HepG2 (cell line): ENCODE data around the gene PDLIM7. TPM values are rescaled to one million over a fixed set of nuclear protein-coding genes. Genes with fewer than 3 reads are reported as not detected.

Experiments used
- DPF2 ChIP-seq: sonication (generic); formaldehyde crosslinking; IDR thresholded peaks from 2 replicates; pipeline ENCODE4 v1.4.0; 2020; ENCODE audit warnings: mild to moderate bottlenecking, low read depth, missing genetic modification reagents, borderline replicate concordance
- E2F2 ChIP-seq: sonication (generic); formaldehyde crosslinking; IDR thresholded peaks from 2 replicates; pipeline ENCODE4 v1.4.0; 2020; ENCODE audit warnings: missing genetic modification reagents, borderline replicate concordance
- FOSL1 ChIP-seq: sonication (generic); formaldehyde crosslinking; IDR thresholded peaks from 2 replicates; pipeline ENCODE4 v1.9.0; 2021; ENCODE audit warnings: missing genetic modification reagents, borderline replicate concordance
- KDM6A ChIP-seq: IDR thresholded peaks from 2 replicates; pipeline ENCODE4 v1.6.1; 2016; ENCODE audit warnings: low read depth
- NCOA2 ChIP-seq: sonication (generic); formaldehyde crosslinking; IDR thresholded peaks from 2 replicates; pipeline ENCODE4 v1.8.0; 2022; ENCODE audit warnings: inconsistent platforms
- NFKBIZ ChIP-seq: IDR thresholded peaks from 2 replicates; pipeline ENCODE4 v1.6.1; 2018; ENCODE audit warnings: missing genetic modification reagents, missing compliant biosample characterization
- NRL ChIP-seq: sonication (generic); formaldehyde crosslinking; IDR thresholded peaks from 2 replicates; pipeline ENCODE4 v1.5.0; 2020; ENCODE audit warnings: missing genetic modification reagents, mild to moderate bottlenecking, moderate library complexity, borderline replicate concordance
- TMF1 ChIP-seq: sonication (generic); formaldehyde crosslinking; IDR thresholded peaks from 2 replicates; pipeline ENCODE4 v1.8.1; 2022; ENCODE audit warnings: low read depth, missing genetic modification reagents
- ZEB1 ChIP-seq: IDR thresholded peaks from 2 replicates; pipeline ENCODE4 v1.6.1; 2012; ENCODE audit warnings: mild to moderate bottlenecking, low read depth, inconsistent platforms; ENCODE audit not compliant: insufficient replicate concordance
- ZFP90 ChIP-seq: sonication (generic); formaldehyde crosslinking; IDR thresholded peaks from 2 replicates; pipeline ENCODE4 v1.8.0; 2022; ENCODE audit warnings: missing genetic modification reagents, mild to moderate bottlenecking, inconsistent platforms, borderline replicate concordance
- ZNF142 ChIP-seq: sonication (generic); formaldehyde crosslinking; IDR thresholded peaks from 2 replicates; pipeline ENCODE4 v1.4.0; 2020; ENCODE audit warnings: missing genetic modification reagents
- ZNF251 ChIP-seq: sonication (generic); formaldehyde crosslinking; IDR thresholded peaks from 2 replicates; pipeline ENCODE4 v1.9.0; 2021; ENCODE audit warnings: mild to moderate bottlenecking, missing genetic modification reagents
- ZNF280D ChIP-seq: sonication (generic); formaldehyde crosslinking; IDR thresholded peaks from 2 replicates; pipeline ENCODE4 v1.5.1; 2020; ENCODE audit warnings: mild to moderate bottlenecking, missing genetic modification reagents
- ZNF337 ChIP-seq: sonication (generic); formaldehyde crosslinking; IDR thresholded peaks from 2 replicates; pipeline ENCODE4 v1.5.1; 2020; ENCODE audit warnings: missing genetic modification reagents, low read depth, mild to moderate bottlenecking, borderline replicate concordance
- ZNF550 ChIP-seq: sonication (generic); formaldehyde crosslinking; IDR thresholded peaks from 2 replicates; pipeline ENCODE4 v1.4.0; 2020; ENCODE audit warnings: mild to moderate bottlenecking, missing genetic modification reagents, borderline replicate concordance
- polyA plus RNA-seq, 8 experiments: library from polyadenylated mRNA; depleted of rRNA in 3 of 8; stranded (reverse) in 7 of 8; unstranded in 1 of 8; fragments of >200 nt; fragmentation: Illumina TruSeq in 4 of 8; extraction: Trizol in 4 of 8; gene quantifications; 2 replicates each; pipeline versions ENCODE4 v1.2.1 to v1.2.3, GENCODE V29; 2011 to 2016; ENCODE audit warnings: low read depth in 4 of 8, missing spikeins in 1 of 8, mixed read lengths in 1 of 8; ENCODE audit not compliant: insufficient read depth in 1 of 8
- total RNA-seq, 5 experiments: library from RNA; depleted of rRNA; stranded (reverse); fragments of >200 nt; fragmentation: Illumina TruSeq; extraction: Trizol; gene quantifications; 2 replicates each; pipeline ENCODE4 v1.2.3, GENCODE V29; 2016; ENCODE audit warnings: low read depth in 1 of 5
- TF ChIP-seq, protein P1 (sequence below), 2 experiments: sonication (generic) in 1 of 2; formaldehyde crosslinking in 1 of 2; IDR thresholded peaks; 2 replicates each; pipeline versions ENCODE4 v1.4.0 to v1.6.1; 2018 to 2020; ENCODE audit warnings: missing genetic modification reagents in 2 of 2, borderline replicate concordance in 1 of 2, low read depth in 1 of 2, mild to moderate bottlenecking in 1 of 2, missing biosample characterization in 1 of 2

Gene PDLIM7
- total and polyA plus RNA-seq, 2 of the 13 experiments (the other 11 are each of a cell fraction or from before 2014, with no cell fraction given), result 21.1 to 31.3 TPM

DNA sequence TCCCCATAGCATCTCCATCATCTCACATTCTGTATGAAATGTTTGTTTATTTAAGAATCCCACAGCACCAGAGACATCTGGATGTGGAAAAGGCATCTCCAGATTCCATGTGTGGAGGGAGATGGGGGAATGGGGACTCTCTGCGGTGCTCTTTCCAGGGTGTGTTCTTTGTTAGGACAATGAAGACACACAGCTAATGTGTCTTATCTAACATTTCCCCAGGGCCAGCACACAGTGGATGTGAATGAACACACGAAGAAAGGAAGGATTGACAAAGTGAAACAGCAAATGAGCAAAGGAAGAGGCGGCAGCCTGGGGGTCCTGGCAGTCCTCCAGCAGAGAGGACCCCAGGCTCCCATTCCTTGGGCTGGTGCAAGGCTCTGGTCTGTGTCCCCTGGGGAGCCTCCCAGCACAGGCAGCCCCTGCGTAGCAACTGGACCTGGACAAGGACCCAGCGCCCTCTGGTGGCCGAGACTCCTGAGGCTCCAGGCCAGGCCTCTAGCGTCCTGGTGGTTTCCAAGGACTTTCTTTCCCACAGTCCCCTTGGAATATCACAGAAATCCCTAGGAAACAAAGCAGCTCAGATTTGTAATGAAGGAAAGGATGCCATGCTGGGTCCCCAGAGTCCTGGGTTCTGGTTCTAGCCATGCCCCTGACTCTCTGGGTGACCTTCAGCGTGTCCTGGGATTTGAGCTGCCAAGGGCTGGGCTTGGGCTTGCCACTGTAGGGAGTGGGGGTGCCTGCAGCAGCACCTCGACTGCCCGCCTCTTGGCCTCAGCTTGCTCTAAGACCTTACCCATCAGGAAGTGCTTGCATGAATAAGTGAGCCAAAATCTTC, 3.5 kb upstream of the PDLIM7 start (continued):
- 0 out of 2 replicates have a peak, but pooled peaks have one; percentile 37 for TF ChIP-seq ZNF280D (CRISPR knock-in tag)
- no peak; the same call in 1 of the 2 replicates for TF ChIP-seq NRL (CRISPR knock-in tag)
- TF ChIP-seq, protein P1, sequence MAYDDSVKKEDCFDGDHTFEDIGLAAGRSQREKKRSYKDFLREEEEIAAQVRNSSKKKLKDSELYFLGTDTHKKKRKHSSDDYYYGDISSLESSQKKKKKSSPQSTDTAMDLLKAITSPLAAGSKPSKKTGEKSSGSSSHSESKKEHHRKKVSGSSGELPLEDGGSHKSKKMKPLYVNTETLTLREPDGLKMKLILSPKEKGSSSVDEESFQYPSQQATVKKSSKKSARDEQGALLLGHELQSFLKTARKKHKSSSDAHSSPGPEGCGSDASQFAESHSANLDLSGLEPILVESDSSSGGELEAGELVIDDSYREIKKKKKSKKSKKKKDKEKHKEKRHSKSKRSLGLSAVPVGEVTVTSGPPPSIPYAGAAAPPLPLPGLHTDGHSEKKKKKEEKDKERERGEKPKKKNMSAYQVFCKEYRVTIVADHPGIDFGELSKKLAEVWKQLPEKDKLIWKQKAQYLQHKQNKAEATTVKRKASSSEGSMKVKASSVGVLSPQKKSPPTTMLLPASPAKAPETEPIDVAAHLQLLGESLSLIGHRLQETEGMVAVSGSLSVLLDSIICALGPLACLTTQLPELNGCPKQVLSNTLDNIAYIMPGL (CRISPR knock-in tag; IDR thresholded peaks at IDR 0.05; ENCODE audit: borderline replicate concordance in 1 of 2, low read depth in 1 of 2), result peak; percentile 61 to 86
- TF ChIP-seq ZEB1, result no peak
- no peak for TF ChIP-seq ZFP90 (CRISPR knock-in tag)
- TF ChIP-seq NCOA2 (CRISPR knock-in tag), result no peak
- TF ChIP-seq FOSL1 (CRISPR knock-in tag), result no peak
- no peak for TF ChIP-seq E2F2 (CRISPR knock-in tag)
- no peak for TF ChIP-seq NFKBIZ (CRISPR knock-in tag)
- no peak for TF ChIP-seq TMF1 (CRISPR knock-in tag)
- TF ChIP-seq KDM6A (CRISPR knock-in tag), result no peak
- no peak for TF ChIP-seq ZNF251
- TF ChIP-seq DPF2 (CRISPR knock-in tag), result no peak
- no peak for TF ChIP-seq ZNF550 (CRISPR knock-in tag)
- TF ChIP-seq ZNF142, result no peak
- no peak for TF ChIP-seq ZNF337 (CRISPR knock-in tag)
